Measurements from ENCODE around the gene MAGI2.

DNA sequence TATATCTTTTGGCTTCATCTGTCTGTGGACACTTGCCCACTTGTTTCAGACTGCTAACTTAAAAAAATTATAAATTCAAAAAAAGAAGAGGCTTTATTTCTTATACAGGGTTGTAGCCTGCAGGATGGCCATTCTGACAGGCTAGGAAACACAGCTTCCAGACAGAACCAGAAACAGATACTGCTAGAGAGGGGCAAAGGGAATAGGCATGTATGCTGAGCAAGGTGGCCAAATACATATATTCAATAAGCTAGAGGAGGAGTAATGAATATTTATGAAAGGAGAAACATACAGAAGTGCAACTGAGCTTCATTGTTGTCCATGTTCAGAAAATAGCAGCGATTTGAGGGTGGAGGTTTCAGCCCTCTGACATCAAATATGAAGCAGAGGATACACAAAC lies 22.0 kb upstream of the MAGI2 start:
- no peak for TF ChIP-seq POLR2A (IDR thresholded peaks at IDR 0.05)
- TF ChIP-seq, protein P1, sequence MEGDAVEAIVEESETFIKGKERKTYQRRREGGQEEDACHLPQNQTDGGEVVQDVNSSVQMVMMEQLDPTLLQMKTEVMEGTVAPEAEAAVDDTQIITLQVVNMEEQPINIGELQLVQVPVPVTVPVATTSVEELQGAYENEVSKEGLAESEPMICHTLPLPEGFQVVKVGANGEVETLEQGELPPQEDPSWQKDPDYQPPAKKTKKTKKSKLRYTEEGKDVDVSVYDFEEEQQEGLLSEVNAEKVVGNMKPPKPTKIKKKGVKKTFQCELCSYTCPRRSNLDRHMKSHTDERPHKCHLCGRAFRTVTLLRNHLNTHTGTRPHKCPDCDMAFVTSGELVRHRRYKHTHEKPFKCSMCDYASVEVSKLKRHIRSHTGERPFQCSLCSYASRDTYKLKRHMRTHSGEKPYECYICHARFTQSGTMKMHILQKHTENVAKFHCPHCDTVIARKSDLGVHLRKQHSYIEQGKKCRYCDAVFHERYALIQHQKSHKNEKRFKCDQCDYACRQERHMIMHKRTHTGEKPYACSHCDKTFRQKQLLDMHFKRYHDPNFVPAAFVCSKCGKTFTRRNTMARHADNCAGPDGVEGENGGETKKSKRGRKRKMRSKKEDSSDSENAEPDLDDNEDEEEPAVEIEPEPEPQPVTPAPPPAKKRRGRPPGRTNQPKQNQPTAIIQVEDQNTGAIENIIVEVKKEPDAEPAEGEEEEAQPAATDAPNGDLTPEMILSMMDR (IDR thresholded peaks at IDR 0.05): no peak

All from body of pancreas (tissue), 4 donors.